Eye (tissue), 1 donor: ENCODE data around the gene LPCAT4.

ENCODE experiments used
- DNase-seq: peaks from one replicate; pipeline ENCODE4 v3.0.0-alpha.2; 2015

Gene LPCAT4

GRCh38 chr15:34336231-34336990 is 30.6 kb downstream of the LPCAT4 start:
- DNase-seq: no peak

DNA sequence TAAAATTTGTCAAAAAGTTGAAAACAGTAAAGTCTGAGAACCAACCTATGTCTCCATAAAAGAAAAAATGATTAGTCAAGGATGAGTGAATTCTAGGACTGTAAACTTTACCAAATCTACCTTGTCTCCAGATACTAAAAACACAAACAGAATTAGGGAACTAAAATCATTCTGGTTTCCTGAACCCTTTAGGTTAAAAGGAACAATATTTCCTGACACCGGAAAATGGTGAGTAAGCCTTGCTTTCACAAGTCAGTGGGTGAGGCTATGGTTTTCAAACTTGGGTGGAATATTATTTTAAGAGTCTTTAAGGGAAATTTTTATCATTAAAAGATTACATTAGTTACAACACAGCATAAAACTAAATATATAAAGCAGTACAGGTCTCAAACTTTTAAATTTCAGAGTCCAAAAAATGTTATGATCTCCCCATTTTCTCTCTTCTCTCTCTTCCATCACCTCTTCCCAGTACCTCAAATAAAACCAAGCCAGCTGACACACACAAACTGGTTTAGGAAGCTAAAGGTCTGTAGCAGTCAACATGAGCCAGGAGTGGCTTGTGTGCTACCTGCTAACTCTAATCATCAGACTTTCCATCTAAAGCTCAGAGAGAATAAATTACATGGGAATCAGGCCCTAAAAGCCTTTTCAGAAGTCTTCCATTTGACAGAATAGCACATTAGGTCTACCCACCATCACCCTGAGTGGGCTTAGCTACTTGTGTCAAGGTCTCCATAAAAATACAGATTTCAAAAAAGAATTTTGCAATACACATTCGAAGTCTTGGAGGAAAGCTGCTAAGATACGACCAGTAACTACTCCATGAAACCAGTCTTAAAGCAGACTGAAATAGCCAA is 31.6 kb downstream of the LPCAT4 start:
- DNase-seq: no peak

- DNase-seq: no peak
Measured at GRCh38 chr15:34334672-34335071, 32.3 kb downstream of the LPCAT4 start.

- DNase-seq: no peak
Measured at GRCh38 chr15:34332553-34333120, 34.4 kb downstream of the LPCAT4 start.

GRCh38 chr15:34331809-34332208 is 35.2 kb downstream of the LPCAT4 start:
- no peak for DNase-seq

GRCh38 chr15:34330279-34330678 is 36.7 kb downstream of the LPCAT4 start:
- no peak for DNase-seq

- no peak for DNase-seq
Measured at GRCh38 chr15:34329006-34329405, 38.0 kb downstream of the LPCAT4 start.

- no peak for DNase-seq
Measured at GRCh38 chr15:34327906-34328305, 39.1 kb downstream of the LPCAT4 start.

- no peak for DNase-seq
Measured at GRCh38 chr15:34325368-34325767, 41.6 kb downstream of the LPCAT4 start.

GRCh38 chr15:34324933-34325332 is 42.1 kb downstream of the LPCAT4 start:
- no peak for DNase-seq

DNA sequence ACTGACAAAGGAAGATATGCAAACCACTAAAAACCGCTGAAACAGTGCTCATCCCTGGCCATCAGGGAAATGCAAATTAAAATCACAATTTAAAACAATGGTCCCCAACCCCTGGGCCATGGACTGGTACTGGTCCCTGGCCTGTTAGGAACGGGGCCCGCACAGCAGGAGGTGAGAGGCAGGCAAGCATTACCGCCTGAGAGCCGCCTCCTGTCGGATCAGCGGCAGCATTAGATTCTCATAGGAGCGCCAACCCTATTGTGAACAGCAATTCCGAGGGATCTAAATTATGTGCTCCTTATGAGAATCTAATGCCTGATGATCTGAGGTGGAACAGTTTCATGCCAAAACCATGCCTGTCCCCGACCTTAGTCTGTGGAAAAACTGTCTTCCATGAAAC is 43.8 kb downstream of the LPCAT4 start:
- DNase-seq: no peak

- peak; percentile 70 for DNase-seq
Measured at GRCh38 chr15:34318277-34319079, 48.5 kb downstream of the LPCAT4 start.

GRCh38 chr15:34314491-34315490 is 52.2 kb downstream of the LPCAT4 start:
- no peak for DNase-seq

DNA sequence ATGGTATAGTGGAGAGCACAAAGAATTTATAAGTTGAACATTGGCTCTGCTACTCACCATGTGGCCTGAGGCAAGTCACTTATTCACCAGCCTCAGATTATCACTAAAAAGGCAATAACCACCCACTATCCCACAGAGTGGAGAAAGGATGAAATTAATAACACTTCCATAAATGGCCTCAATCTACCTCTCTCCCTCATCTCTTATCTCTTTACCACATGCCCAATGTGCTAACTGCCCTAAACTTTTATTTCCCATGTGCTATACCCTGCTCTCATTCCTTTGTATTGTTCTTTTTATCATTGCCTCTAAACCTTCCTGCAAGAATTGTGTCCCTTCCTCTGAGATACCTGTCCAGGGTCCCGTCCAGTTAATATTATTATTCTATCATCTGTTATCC is 55.4 kb downstream of the LPCAT4 start:
- no peak for DNase-seq
